IMR-90 (cell line): Measurements from ENCODE around the gene COQ6.

Experiments
- BHLHE40 ChIP-seq: fragments of 150-350 bp; IDR thresholded peaks from 2 replicates; pipeline ENCODE4 v1.6.1; 2016; ENCODE audit warnings: mild to moderate bottlenecking, low read depth, low read length
- CTCF ChIP-seq: conservative IDR thresholded peaks from 2 replicates; pipeline ENCODE4 v1.5.1; 2012; ENCODE audit warnings: mild to moderate bottlenecking, low read depth, low read length, improper control_type of control experiment
- MAZ ChIP-seq: IDR thresholded peaks from 2 replicates; pipeline ENCODE4 v1.6.1; 2012; ENCODE audit warnings: low read depth, mild to moderate bottlenecking, low read length, improper control_type of control experiment, moderate library complexity, borderline replicate concordance
- MXI1 ChIP-seq: IDR thresholded peaks from 2 replicates; pipeline ENCODE4 v1.6.1; 2012; ENCODE audit warnings: low read depth, mild to moderate bottlenecking, low read length, moderate library complexity, borderline replicate concordance
- NFE2L2 ChIP-seq: fragments of 150-350 bp; IDR thresholded peaks from 2 replicates; pipeline ENCODE4 v1.6.1; 2016; ENCODE audit warnings: low read depth, mild to moderate bottlenecking, low read length
- POLR2A ChIP-seq: IDR thresholded peaks from 2 replicates; pipeline ENCODE4 v1.6.1; 2012; ENCODE audit warnings: mild to moderate bottlenecking, low read depth, low read length
- RAD21 ChIP-seq: IDR thresholded peaks from 2 replicates; pipeline ENCODE4 v1.6.1; 2012; ENCODE audit warnings: low read length, improper control_type of control experiment
- SMC3 ChIP-seq: fragments of 150-350 bp; IDR thresholded peaks from 2 replicates; pipeline ENCODE4 v1.6.1; 2016; ENCODE audit warnings: low read depth, mild to moderate bottlenecking, antibody characterized with exemption, low read length, moderate library complexity

- no peak for TF ChIP-seq CTCF
- no peak for TF ChIP-seq POLR2A
- TF ChIP-seq MXI1: no peak
- no peak for TF ChIP-seq RAD21
- TF ChIP-seq MAZ: no peak
- no peak for TF ChIP-seq BHLHE40
- no peak for TF ChIP-seq SMC3
- no peak for TF ChIP-seq NFE2L2
These were observed 18.8 kb downstream of the COQ6 start for GRCh38 chr14:73968885-73969284.
